NCI-H748 (cell line): ENCODE data around the gene NSG1.
"Not testable (repeated sequence)": the region's sequence is repeated elsewhere in the genome, so short reads cannot be mapped to it uniquely, and the experiment has no call there.

ENCODE experiments used
- DNase-seq: peaks from one replicate; lab custom pipeline; 2025; ENCODE audit not compliant: unreplicated experiment; lab: John Stamatoyannopoulos, UW

The NSG1 gene, protein sequence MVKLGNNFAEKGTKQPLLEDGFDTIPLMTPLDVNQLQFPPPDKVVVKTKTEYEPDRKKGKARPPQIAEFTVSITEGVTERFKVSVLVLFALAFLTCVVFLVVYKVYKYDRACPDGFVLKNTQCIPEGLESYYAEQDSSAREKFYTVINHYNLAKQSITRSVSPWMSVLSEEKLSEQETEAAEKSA

DNA sequence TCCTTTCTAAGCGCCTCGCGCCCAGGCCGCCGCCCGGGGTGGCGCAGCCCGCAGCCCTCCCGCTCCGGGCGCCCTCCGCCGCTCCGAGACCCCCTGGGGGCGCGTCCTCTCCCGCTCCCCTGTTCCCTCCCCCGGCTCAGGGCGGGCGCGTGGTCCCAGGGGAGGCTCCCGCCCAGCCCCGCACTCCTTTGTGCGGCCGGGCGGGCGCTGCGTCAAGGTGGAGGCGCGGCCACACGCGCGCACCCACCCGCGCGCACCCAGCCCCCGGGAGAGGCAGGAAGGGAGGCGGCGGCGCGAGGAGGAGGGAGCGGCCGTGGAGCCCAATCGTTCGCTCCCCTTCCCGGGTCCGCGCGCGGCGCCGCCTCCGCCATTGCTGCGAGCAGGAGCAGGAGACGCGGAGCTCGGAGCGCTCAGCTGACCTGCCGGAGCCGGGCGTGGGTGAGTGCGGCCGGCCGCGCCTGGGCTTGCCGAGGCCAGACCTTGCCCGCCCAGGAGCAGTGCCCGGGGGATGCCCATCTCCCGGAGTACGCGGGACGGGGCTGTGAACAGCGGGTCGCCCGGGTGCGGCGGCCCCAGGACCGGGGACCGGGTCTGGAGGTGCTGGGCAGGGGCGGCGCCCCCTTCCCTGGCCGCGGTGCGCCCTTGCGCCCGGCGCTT lies at the start of gene NSG1:
Gene NSG1, plus strand, starts transcription at position 367 of the 657 bp plus-strand sequence. CDS start 528 bp downstream, outside the sequence.
- DNase-seq: peak; percentile 33

GRCh38 chr4:4338210-4339001 lies 48.5 kb upstream of the NSG1 start:
- no peak for DNase-seq

DNA sequence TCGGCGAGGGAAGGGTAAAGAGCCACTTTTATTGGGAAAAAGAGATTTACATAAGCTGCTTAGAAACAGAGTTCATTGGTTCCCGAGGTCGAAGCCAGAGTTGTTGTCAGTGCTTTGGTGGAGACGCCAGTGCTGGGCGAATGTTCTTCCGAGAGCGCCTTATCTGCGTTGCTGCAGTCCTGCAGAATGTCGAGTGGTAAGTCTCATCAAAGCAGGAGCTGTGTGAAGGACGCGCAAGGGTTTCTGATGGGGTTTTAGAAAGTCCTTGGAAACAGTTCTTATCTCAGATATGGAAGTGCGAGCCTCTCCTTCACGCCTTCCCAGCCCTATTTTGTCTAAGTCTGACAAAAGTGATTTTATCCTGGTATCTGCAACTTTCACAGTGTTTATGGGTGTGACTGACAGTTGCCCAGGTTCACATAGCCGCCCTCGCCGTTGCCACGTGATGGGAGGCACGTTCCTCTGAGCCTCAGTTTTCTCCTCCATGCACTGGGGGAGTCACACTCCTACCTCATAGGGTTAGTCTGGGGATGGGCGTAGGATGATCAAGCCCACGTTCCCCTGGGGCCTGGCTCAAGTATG lies 47.3 kb upstream of the NSG1 start:
- DNase-seq: no peak

DNA sequence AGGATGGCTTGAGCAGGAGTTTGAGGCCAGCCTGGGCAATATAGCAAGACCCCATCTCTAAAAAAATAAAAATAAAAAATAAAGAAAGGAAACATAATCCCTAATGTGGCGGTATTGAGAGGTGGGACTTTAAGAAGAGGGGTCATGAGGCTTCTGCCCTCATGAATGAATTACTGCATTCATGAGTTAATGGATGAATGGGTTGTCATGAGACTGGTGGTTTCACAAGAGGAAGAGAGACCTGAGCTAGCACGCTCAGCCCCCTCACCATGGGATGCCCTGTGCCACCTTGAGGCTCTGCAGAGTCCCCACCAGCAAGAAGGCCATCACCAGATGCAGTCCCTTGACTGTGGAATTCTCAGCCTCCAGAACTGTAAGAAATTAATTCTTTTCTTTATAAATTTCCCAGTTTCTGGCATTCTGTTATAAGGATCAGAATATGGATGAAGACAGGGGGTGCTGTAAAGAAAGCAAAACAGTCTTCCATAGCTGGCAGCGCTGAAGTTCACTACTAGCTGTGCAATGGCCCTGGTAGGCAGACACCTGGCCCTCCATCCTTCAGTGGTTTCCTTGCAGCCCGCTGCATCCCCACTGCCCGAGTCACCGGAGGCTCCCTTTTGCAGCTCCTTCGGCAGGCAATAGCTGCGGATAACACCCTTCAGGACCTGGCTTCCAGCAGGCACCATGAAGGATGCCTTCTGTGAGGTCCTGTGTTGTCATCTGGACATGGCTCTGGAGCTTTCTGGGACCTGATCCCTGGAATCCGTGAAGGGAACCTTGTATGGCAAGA lies 44.8 kb upstream of the NSG1 start:
- DNase-seq: no peak

- no peak for DNase-seq
Observed at GRCh38 chr4:4343038-4343437, 43.9 kb upstream of the NSG1 start.

DNA sequence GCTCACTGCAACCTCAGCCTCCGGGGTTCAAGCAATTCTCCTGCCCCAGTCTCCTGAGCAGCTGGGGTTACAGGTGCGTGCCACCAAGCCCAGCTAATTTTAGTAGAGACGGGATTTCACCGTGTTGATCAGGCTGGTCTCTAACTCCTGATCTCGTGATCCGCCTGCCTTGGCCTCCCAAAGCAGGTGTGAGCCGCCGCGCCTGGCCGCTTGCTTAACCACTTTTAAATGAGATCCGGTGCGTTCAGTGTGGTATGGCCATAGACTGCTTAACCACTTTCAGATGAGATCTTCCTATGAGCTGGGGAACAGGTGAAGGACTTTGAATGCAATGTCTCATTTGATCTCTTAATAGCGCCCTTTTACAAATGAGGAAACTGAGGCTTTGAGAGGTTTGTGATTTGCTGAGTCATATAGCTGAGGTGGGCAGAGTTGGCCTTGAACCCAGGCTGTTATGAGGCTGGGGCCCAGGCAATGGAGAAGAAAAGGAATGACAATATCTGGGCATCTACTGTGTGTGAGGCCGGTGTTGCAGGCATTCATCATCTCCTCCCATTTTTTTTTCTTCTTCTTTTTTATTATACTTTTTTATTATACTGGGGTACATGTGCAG lies 41.9 kb upstream of the NSG1 start:
- DNase-seq: no peak

GRCh38 chr4:4347585-4347984 lies 39.3 kb upstream of the NSG1 start:
- DNase-seq: no peak

DNA sequence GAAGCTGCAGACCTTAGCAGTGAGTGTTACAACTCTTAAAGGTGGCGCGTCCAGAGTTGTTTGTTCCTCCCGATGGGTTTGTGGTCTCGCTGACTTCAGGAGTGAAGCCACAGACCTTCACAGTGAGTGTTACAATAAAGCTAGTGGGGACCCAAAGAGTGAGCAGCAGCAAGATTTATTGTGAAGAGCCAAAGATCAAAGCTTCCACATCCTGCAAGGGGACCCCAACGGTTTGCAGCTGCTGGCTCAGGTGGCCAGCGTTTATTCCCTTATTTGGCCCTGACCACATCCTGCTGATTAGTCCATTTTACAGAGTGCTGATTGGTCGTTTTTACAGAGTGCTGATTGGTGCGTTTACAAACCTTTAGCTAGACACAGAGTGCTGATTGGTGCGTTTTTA lies 38.3 kb upstream of the NSG1 start:
- DNase-seq: not testable (repeated sequence)

DNA sequence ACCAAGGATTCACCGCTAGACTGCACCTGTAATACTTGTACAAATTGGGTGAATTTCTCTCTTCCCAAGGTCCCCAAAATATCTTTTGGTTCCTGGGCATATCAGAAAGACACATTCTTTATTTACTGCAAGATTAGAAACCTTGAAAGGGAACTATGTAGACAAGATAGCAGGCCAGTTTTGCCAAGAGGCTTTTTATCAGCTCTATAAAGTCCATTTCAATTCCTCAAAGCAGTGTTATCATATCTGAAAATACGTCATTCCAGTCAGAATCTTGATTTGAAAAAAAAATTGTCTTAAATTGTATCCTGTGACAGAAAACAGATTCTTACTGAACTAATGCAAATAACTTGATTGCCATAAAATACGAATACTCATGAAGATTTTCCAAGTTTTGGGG lies 37.0 kb upstream of the NSG1 start:
- no peak for DNase-seq

DNA sequence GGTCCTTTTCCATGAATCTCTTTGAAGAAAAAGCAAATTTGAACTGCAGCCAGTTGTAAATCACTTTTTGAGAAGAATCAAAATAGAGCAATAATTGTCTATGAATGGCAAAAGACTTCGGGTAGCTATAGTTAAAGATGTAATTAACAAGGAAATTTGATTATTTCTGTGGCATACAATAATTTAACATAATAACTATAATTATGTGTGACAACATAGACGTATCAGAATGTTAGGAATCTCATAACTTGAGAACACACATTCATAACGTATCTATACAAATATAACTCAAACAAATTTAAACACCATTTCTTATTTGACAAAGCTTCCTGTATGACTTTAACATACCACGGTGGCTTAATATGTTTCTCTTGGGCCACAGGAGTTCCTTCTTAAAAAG lies 36.0 kb upstream of the NSG1 start:
- no peak for DNase-seq

DNA sequence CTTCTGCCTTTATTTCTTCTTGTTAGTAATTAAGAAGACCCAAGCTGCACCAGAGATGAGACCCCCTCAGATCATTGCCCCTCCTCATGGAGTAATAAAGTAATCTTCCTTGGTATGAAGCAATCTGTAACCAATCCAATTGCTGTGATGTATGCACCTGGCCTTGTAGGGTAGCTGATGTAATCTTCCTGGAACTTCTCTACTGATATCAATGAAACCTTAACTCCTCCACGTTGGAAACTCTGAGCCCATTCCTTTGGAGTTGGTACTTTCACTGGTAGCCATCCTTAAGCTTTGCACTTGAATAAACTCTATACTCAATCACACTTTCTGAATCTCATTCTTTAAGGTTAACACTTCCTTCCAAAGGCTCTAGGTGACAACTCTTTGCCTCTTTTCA lies 31.6 kb upstream of the NSG1 start:
- no peak for DNase-seq

DNA sequence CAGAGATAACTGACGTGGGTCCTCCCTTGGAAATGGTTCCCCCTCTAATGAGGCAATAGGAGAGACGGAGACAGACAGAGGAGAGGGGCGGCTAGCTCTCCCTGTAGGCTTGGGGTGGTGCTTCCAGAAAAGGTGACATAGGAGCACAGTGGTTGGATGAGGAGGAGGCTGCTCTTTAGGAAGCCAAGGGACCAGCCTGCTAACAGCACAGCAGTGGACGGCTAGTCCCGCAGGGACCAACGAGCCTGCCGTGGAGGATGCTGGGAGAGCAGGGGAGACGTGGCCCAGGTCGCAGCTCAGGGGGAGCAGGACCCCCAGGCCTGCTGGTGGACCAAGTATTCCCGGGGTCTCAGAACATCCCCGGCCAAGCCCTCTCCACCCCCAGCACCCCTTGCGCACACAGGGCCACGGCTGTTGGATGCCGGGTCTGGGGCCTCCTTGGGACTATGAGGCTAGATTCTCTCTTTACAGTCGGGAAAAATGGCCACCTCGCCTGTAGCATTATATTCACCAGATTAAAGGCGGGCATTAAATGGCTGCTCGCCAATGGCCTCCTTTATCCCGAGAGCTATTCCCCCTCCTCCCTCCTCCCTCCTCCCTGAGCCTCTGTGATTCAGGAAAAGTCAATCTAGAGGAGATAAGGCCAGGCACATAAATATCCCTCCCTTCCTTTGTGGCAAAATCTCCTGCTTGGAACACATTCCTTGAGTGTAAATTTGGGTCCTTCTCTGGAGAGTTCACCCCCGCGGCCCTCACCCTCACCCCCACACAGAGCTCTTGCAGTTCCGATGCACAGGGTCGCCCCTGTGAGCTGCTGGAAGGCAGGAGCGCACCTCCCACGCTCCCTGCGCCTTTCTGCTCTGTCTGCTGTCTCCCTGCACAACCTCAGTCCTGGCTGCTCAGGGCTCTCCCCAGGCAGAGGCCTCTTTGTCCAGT lies 30.5 kb upstream of the NSG1 start:
- DNase-seq: no peak

DNA sequence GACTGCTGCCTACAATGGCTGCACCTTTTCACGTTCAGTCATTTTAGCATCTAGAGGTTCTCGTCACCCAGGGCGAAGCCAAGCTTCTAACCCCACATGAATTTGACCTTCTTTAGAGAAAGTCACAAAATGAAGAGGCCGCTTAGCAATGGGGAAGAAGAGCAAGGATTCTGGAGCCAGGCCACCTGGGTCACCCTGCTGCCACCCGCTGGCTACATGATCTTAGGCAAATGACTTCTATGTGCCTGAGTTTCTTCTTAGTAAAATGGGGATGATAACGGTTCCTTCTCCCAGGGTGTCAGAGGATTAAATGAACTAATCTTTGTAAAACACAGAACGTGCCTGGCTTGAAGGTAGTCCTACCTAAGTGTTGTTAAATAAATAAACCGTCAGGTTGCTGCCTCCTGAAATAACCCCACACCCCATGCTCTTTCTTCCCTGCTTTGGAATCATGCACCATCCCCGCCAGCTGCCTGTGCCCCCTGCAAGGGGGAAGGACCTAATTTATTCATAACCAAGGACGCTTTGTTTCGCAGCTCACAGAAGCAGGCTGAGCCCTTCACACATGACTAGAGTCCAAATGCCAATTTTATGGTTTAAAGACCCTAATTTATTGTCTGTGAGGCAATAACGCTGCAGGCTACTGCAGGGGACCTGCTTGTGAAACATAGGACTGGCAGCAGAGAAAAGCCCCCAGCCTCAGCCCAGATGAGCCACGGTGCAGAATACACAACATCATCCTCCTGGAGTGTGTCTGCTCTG lies 28.6 kb upstream of the NSG1 start:
- no peak for DNase-seq

GRCh38 chr4:4361883-4362282 lies 25.0 kb upstream of the NSG1 start:
- DNase-seq: no peak

DNA sequence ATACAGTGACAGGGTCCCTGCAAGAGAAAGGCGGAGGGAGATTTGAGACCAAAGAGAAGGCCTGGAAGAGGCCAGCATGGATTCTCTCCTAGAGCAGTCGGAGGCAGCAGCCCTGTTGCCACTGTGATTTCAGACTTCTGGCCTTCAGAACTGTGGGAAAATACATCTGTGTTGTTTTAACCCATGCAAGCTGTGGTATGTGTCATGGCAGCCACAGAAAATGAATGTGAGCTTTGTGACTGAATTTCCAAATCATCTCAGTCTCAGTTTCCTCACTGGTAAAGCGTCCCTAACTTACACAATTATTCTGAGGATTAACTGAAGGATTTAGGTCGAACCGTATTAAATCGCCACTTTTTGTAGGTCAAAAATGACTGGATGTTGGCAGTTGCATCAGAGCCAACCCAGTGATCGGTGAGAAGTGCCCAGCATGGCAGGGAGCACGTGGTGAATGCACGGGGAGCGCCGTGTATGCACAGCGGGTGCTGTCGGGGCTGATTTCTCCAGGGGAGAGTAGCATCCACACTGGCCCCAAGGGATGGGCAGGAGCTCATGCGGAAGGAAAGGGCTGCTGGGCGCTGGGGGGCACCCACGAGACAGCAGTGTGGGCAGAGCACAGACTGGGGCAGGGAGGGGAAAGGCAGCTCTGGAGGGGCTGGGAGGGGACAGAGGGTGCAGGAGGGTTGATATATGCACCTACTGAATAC lies 23.8 kb upstream of the NSG1 start:
- no peak for DNase-seq

DNA sequence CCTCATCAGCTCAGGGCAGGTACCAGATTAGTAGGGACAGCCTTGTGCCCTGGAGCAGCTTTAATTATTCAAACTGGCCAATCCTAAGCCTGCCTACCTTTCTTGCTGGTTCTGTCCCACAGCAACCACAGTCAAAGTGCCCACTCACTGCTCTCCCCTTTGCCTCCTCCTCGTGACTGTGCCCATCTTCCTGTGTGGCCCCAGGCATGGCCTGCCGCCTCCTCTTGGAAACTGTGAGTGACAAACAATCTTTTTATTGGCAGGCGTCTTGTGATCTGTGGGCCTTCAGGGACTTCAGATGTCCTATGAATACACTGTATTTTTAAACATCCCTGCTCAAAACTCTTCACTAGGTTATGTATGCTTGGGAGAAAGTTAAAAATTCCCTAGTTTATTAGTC lies 22.8 kb upstream of the NSG1 start:
- no peak for DNase-seq

GRCh38 chr4:4364486-4365208 lies 22.3 kb upstream of the NSG1 start:
- DNase-seq: no peak
